SK-N-SH treated with all-trans-retinoic acid at 6 μM for 48 hours (cell line): ENCODE measurements around the gene STXBP1.

Experiments
- ATAC-seq: fragments of 200-7000 bp; cut with Tn5 transposase; 3 replicates; pipeline ENCODE4 v1.9.1; 2020; ENCODE audit warnings: mild to moderate bottlenecking, moderate library complexity
- ARNTL ChIP-seq: fragments of 450-650 bp; formaldehyde crosslinking; IDR thresholded peaks from 2 replicates; pipeline ENCODE4 v1.5.0; 2020; ENCODE audit warnings: low read depth, mild to moderate bottlenecking, moderate library complexity, borderline replicate concordance
- BACH2 ChIP-seq: fragments of 250-450 bp; sonication (Bioruptor Pico); IDR thresholded peaks from 2 replicates; pipeline ENCODE4 v1.9.0; 2021; ENCODE audit warnings: mild to moderate bottlenecking, borderline replicate concordance
- CSDC2 ChIP-seq: fragments of 250-450 bp; sonication (Bioruptor Pico); IDR thresholded peaks from 2 replicates; pipeline ENCODE4 v1.5.0; 2020; ENCODE audit warnings: mild to moderate bottlenecking, moderate library complexity
- ESRRG ChIP-seq: fragments of 250-450 bp; sonication (Bioruptor Pico); IDR thresholded peaks from 2 replicates; pipeline ENCODE4 v1.6.1; 2021; ENCODE audit warnings: mild to moderate bottlenecking
- GLIS3 ChIP-seq: fragments of 250-450 bp; sonication (Bioruptor Pico); IDR thresholded peaks from 2 replicates; pipeline ENCODE4 v1.5.0; 2020; ENCODE audit warnings: mild to moderate bottlenecking, moderate library complexity
- ISL1 ChIP-seq: fragments of 250-450 bp; sonication (Bioruptor Pico); IDR thresholded peaks from 2 replicates; pipeline ENCODE4 v2.1.2; 2022; ENCODE audit warnings: mild to moderate bottlenecking, moderate library complexity
- OSR1 ChIP-seq: fragments of 250-450 bp; sonication (Bioruptor Pico); IDR thresholded peaks from 2 replicates; pipeline ENCODE4 v1.8.0; 2022; ENCODE audit warnings: moderate library complexity, mild to moderate bottlenecking, inconsistent platforms
- RARB ChIP-seq: fragments of 250-450 bp; sonication (Bioruptor Pico); IDR thresholded peaks from 2 replicates; pipeline ENCODE4 v1.8.0; 2021; ENCODE audit warnings: mild to moderate bottlenecking, moderate library complexity
- SNAI2 ChIP-seq: fragments of 250-450 bp; sonication (Bioruptor Pico); IDR thresholded peaks from 2 replicates; pipeline ENCODE4 v1.5.0; 2020; ENCODE audit warnings: mild to moderate bottlenecking, moderate library complexity
- TCF4 ChIP-seq: fragments of 250-450 bp; sonication (Bioruptor Pico); IDR thresholded peaks from 2 replicates; pipeline ENCODE4 v1.8.0; 2021; ENCODE audit warnings: mild to moderate bottlenecking, moderate library complexity, borderline replicate concordance
- TOX ChIP-seq: fragments of 250-450 bp; sonication (Bioruptor Pico); IDR thresholded peaks from 2 replicates; pipeline ENCODE4 v1.8.0; 2021; ENCODE audit warnings: mild to moderate bottlenecking, moderate library complexity, borderline replicate concordance
- ZC3H10 ChIP-seq: fragments of 250-450 bp; sonication (Bioruptor Pico); IDR thresholded peaks from 2 replicates; pipeline ENCODE4 v1.5.1; 2021; ENCODE audit warnings: mild to moderate bottlenecking, moderate library complexity
- ZFP3 ChIP-seq: fragments of 250-450 bp; sonication (Bioruptor Pico); IDR thresholded peaks from 2 replicates; pipeline ENCODE4 v1.5.0; 2020; ENCODE audit warnings: mild to moderate bottlenecking, moderate library complexity
- ZFP30 ChIP-seq: fragments of 450-650 bp; formaldehyde crosslinking; IDR thresholded peaks from 2 replicates; pipeline ENCODE4 v1.5.0; 2022; ENCODE audit warnings: mild to moderate bottlenecking, moderate library complexity
- ZNF565 ChIP-seq: fragments of 450-650 bp; formaldehyde crosslinking; conservative IDR thresholded peaks from 2 replicates; pipeline ENCODE4 v1.5.0; 2020; ENCODE audit warnings: low read depth, mild to moderate bottlenecking, moderate library complexity
- ZNF70 ChIP-seq: fragments of 450-650 bp; formaldehyde crosslinking; IDR thresholded peaks from 2 replicates; pipeline ENCODE4 v1.5.0; 2020; ENCODE audit warnings: mild to moderate bottlenecking, moderate library complexity
- ZNF8 ChIP-seq: fragments of 450-650 bp; formaldehyde crosslinking; IDR thresholded peaks from 2 replicates; pipeline ENCODE4 v1.5.0; 2020; ENCODE audit warnings: mild to moderate bottlenecking, moderate library complexity
- TF ChIP-seq, protein P1 (sequence below): fragments of 250-450 bp; sonication (Bioruptor Pico); IDR thresholded peaks from 2 replicates; pipeline ENCODE4 v1.8.0; 2021; ENCODE audit warnings: low read depth, mild to moderate bottlenecking, moderate library complexity, borderline replicate concordance
- TF ChIP-seq, protein P2 (sequence below): fragments of 250-450 bp; sonication (Bioruptor Pico); IDR thresholded peaks from 2 replicates; pipeline ENCODE4 v1.5.0; 2020; ENCODE audit warnings: mild to moderate bottlenecking, moderate library complexity
- TF ChIP-seq, protein P3 (sequence below): fragments of 250-450 bp; sonication (Bioruptor Pico); IDR thresholded peaks from 2 replicates; pipeline ENCODE4 v1.5.1; 2021; ENCODE audit warnings: mild to moderate bottlenecking, moderate library complexity
- TF ChIP-seq, protein P4 (sequence below): fragments of 250-450 bp; sonication (Bioruptor Pico); IDR thresholded peaks from 2 replicates; pipeline ENCODE4 v1.5.1; 2020; ENCODE audit warnings: low read depth, mild to moderate bottlenecking, moderate library complexity

STXBP1 gene

DNA sequence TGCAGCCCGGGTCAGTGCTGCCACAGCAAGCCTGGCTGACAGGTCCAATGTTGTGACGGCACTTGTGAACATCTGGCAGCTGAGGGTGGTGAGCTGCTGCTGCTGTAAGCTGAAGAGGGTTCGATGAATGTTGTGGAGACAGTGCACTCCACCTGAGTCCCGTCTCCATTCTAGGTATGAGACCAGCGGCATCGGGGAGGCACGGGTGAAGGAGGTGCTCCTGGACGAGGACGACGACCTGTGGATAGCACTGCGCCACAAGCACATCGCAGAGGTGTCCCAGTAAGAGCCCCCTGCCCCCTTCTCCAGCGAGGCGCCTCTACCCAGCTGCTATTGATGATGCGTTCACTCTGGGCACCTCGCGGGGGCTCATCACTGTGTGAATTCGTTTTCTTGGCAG, 55.8 kb downstream of the STXBP1 start:
- ATAC-seq, result no peak
- no peak for TF ChIP-seq ZC3H10 (CRISPR knock-in tag)
- TF ChIP-seq, protein P1, sequence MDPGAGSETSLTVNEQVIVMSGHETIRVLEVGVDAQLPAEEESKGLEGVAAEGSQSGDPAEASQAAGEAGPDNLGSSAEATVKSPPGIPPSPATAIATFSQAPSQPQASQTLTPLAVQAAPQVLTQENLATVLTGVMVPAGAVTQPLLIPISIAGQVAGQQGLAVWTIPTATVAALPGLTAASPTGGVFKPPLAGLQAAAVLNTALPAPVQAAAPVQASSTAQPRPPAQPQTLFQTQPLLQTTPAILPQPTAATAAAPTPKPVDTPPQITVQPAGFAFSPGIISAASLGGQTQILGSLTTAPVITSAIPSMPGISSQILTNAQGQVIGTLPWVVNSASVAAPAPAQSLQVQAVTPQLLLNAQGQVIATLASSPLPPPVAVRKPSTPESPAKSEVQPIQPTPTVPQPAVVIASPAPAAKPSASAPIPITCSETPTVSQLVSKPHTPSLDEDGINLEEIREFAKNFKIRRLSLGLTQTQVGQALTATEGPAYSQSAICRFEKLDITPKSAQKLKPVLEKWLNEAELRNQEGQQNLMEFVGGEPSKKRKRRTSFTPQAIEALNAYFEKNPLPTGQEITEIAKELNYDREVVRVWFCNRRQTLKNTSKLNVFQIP (CRISPR knock-in tag), result no peak
- TF ChIP-seq ESRRG (CRISPR knock-in tag), result no peak
- no peak for TF ChIP-seq SNAI2 (CRISPR knock-in tag)
- no peak for TF ChIP-seq GLIS3 (CRISPR knock-in tag)
- TF ChIP-seq ZFP30, result no peak
- TF ChIP-seq TOX, result no peak
- no peak for TF ChIP-seq OSR1
- TF ChIP-seq, protein P2, sequence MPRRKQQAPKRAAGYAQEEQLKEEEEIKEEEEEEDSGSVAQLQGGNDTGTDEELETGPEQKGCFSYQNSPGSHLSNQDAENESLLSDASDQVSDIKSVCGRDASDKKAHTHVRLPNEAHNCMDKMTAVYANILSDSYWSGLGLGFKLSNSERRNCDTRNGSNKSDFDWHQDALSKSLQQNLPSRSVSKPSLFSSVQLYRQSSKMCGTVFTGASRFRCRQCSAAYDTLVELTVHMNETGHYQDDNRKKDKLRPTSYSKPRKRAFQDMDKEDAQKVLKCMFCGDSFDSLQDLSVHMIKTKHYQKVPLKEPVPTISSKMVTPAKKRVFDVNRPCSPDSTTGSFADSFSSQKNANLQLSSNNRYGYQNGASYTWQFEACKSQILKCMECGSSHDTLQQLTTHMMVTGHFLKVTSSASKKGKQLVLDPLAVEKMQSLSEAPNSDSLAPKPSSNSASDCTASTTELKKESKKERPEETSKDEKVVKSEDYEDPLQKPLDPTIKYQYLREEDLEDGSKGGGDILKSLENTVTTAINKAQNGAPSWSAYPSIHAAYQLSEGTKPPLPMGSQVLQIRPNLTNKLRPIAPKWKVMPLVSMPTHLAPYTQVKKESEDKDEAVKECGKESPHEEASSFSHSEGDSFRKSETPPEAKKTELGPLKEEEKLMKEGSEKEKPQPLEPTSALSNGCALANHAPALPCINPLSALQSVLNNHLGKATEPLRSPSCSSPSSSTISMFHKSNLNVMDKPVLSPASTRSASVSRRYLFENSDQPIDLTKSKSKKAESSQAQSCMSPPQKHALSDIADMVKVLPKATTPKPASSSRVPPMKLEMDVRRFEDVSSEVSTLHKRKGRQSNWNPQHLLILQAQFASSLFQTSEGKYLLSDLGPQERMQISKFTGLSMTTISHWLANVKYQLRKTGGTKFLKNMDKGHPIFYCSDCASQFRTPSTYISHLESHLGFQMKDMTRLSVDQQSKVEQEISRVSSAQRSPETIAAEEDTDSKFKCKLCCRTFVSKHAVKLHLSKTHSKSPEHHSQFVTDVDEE, result no peak
- TF ChIP-seq ZNF70 (CRISPR knock-in tag), result no peak
- no peak for TF ChIP-seq RARB (CRISPR knock-in tag)
- no peak for TF ChIP-seq ZNF8 (CRISPR knock-in tag)
- TF ChIP-seq BACH2 (CRISPR knock-in tag), result no peak
- TF ChIP-seq, protein P3, sequence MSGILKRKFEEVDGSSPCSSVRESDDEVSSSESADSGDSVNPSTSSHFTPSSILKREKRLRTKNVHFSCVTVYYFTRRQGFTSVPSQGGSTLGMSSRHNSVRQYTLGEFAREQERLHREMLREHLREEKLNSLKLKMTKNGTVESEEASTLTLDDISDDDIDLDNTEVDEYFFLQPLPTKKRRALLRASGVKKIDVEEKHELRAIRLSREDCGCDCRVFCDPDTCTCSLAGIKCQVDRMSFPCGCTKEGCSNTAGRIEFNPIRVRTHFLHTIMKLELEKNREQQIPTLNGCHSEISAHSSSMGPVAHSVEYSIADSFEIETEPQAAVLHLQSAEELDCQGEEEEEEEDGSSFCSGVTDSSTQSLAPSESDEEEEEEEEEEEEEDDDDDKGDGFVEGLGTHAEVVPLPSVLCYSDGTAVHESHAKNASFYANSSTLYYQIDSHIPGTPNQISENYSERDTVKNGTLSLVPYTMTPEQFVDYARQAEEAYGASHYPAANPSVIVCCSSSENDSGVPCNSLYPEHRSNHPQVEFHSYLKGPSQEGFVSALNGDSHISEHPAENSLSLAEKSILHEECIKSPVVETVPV (CRISPR knock-in tag), result no peak
- no peak for TF ChIP-seq ISL1 (CRISPR knock-in tag)

DNA sequence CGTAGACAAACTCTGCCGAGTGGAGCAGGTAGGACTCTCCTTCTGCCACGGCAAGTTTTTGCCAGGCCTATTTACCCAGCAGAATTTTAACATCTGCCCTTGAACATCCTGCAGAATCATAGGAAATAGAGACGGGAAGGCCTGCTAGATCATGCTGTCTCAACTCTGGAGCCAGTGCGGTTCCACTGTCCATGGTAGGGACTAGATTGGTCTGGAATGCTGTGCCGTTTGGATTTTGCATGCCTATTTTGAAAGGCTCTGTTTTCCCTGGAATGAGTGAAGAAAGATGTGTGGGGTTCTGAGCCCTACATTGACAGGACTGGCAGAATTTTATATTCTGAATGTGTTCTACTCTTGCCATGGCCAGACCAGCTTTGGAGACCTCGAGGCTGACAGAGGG, 61.2 kb downstream of the STXBP1 start:
- TF ChIP-seq GLIS3 (CRISPR knock-in tag), result no peak
- TF ChIP-seq ZNF565 (CRISPR knock-in tag), result no peak
- no peak for TF ChIP-seq TCF4
- TF ChIP-seq OSR1, result no peak
- TF ChIP-seq ISL1 (CRISPR knock-in tag), result no peak
- no peak for TF ChIP-seq ZC3H10 (CRISPR knock-in tag)
- no peak for TF ChIP-seq TOX
- TF ChIP-seq, protein P4, sequence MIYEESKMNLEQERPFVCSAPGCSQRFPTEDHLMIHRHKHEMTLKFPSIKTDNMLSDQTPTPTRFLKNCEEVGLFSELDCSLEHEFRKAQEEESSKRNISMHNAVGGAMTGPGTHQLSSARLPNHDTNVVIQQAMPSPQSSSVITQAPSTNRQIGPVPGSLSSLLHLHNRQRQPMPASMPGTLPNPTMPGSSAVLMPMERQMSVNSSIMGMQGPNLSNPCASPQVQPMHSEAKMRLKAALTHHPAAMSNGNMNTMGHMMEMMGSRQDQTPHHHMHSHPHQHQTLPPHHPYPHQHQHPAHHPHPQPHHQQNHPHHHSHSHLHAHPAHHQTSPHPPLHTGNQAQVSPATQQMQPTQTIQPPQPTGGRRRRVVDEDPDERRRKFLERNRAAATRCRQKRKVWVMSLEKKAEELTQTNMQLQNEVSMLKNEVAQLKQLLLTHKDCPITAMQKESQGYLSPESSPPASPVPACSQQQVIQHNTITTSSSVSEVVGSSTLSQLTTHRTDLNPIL (CRISPR knock-in tag), result no peak
- ATAC-seq, result no peak

DNA sequence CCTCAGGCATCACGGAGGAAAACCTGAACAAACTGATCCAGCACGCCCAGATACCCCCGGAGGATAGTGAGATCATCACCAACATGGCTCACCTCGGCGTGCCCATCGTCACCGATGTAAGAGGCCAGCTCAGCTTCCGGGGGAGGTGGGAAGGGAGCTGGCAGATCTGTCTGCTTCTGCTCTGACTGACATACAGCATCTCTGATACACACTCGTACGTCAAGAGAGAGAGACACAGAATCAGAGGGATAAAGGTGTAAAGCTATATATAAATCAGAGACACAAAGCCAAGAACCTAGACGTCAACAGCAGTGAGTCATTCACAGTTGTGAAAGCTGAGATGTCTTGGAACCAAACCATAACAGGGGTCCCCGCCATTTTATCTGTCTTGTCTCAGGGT, 64.6 kb downstream of the STXBP1 start:
- TF ChIP-seq, protein P2, result no peak
- TF ChIP-seq BACH2 (CRISPR knock-in tag) (no peak), OSR1 (no peak), GLIS3 (CRISPR knock-in tag) (no peak), RARB (CRISPR knock-in tag) (no peak), CSDC2 (CRISPR knock-in tag) (no peak), ZFP30 (no peak), ZFP3 (CRISPR knock-in tag) (no peak), ZC3H10 (CRISPR knock-in tag) (no peak), ZNF8 (CRISPR knock-in tag) (no peak), TOX (no peak), ZNF70 (CRISPR knock-in tag) (no peak), SNAI2 (CRISPR knock-in tag) (no peak), ARNTL (CRISPR knock-in tag) (no peak), TCF4 (no peak), ISL1 (CRISPR knock-in tag) (no peak)
- TF ChIP-seq, protein P4 (CRISPR knock-in tag), result no peak
- TF ChIP-seq, protein P3 (CRISPR knock-in tag), result no peak
- TF ChIP-seq, protein P1 (CRISPR knock-in tag), result no peak
- TF ChIP-seq, all 23 proteins: peak for 0
- ATAC-seq, result no peak
